ENCODE data around the gene EPN2.
"Not testable (repeated sequence)": the region's sequence is repeated elsewhere in the genome, so short reads cannot be mapped to it uniquely, and the experiment has no call there.

The EPN2 gene

DNA sequence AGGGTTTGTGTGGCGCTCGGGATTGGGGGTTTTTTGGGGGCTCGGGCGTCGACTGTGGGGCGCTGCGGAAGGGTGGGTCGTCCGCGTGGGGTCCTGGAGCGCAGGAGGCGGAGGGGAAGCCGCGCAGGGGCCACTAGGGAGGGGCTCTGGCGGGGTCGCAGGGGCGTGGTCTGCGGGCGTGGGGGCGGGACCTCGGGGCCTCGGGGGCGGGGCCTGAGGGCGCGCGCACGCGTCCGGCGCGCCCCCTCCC is at the start of gene EPN2:
TSS of gene EPN2 (plus strand) at position 228 of the 250 bp plus-strand sequence. CDS start 45,754 bp downstream, outside the sequence.
- not testable (repeated sequence) for DNase-seq (ENCODE audit: low read depth in 2 of 2)

- not testable (repeated sequence) for DNase-seq (ENCODE audit: low read depth in 2 of 2)
Measured at GRCh38 chr17:19187883-19188869, 49.0 kb upstream of the EPN2 start.

- DNase-seq (ENCODE audit: low read depth in 2 of 2), result not testable (repeated sequence)
Measured at GRCh38 chr17:19188870-19189708, 48.1 kb upstream of the EPN2 start.

DNA sequence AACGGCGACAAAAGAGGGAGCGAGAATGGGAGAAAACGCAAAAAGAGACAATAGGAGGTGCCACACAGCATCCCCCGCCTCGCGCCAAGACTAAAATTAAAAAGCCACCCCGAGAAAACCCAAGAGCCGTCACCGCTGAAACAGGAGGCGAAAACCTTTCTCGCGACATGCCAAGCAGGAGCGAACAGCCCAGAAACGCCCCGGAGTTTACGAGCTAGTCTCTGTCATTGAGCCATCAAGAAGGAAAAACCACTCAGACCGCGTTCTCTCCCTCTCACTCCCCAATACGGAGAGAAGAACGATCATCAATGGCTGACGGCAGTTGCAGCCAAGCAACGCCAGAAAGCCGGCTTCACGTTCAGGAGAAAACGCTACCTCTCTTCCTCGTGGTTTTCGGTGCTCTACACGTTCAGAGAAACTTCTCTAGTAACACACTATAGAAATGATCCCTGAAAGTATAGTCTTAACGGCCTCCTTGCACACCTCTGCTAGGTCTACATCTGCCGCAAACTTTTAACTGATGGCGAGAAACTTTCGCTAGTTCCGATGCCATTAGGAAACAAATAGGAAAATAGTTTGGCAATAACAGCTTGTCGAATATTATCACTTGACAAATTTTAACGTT is 47.3 kb upstream of the EPN2 start:
- DNase-seq (ENCODE audit: low read depth in 2 of 2), result not testable (repeated sequence)

GRCh38 chr17:19196382-19197204 is 40.6 kb upstream of the EPN2 start:
- not testable (repeated sequence) for DNase-seq (ENCODE audit: low read depth in 2 of 2)

GRCh38 chr17:19202448-19202847 is 34.7 kb upstream of the EPN2 start:
- DNase-seq (ENCODE audit: low read depth in 2 of 2), result not testable (repeated sequence)

DNA sequence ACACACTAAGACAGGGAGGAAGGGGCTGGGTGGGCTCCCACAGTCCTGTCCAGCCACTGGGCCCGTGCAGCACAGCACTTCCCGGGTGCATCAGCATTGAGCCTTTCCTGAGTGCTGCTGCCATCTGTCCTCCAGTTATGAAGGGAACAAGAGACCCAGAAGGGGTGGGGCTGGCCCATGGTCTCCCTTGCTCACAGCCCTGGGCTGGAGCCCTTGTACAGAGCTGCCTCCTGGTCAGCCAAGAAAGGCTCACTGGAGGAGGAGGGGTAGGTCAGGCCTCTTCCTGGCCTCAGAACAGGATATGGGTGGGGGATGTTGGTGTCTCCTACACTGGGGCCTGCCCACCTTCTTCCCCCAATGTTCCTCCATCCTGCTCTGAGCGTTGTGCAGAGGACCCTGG is 33.7 kb upstream of the EPN2 start:
- DNase-seq (ENCODE audit: low read depth in 2 of 2), result not testable (repeated sequence)

GRCh38 chr17:19215074-19215860 is 21.9 kb upstream of the EPN2 start:
- DNase-seq (ENCODE audit: low read depth in 2 of 2), result not testable (repeated sequence)

- not testable (repeated sequence) for DNase-seq (ENCODE audit: low read depth in 2 of 2)
Measured at GRCh38 chr17:19216148-19216926, 20.8 kb upstream of the EPN2 start.

GRCh38 chr17:19218914-19219313 is 18.3 kb upstream of the EPN2 start:
- DNase-seq (ENCODE audit: low read depth in 2 of 2), result not testable (repeated sequence)

DNA sequence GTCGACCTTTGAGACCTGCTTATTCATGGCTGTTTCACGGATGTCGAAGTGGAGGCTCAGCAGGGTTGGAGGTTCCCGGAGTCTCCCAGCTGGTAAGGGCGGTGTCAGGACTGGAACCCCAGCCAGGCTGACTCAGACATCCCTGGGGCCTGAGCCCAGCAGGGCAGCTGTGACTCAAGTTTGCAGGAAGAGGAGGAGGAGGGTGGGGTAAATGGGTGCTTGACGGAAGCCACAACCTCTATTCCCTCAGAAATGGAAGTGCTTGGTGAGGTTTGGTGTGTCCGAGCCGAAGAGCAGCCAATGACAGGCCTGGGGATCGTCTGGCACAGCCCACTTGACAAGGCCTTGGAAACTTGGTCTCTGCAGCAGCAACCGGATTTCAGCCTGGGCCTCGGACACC is 17.8 kb upstream of the EPN2 start:
- DNase-seq (ENCODE audit: low read depth in 2 of 2), result not testable (repeated sequence)

DNA sequence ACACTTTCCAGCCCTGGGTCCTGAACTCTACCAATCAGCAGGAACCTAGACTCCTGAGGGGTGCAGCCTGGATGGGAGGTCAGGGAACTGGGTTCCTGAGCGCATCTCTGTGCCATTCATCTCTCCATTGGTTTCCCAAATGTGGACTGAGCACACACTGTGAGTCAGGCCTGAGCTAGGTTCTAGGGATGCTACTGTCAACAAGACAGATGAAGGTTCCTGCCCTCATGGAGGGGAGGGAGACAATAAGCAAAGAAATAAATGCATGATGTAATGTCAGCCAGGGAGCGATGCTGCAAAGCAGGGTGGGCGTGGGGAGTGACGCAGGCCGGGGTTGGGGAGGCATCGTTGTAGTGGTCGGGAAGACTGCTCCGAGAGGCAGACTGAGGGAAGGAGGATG is 17.0 kb upstream of the EPN2 start:
- not testable (repeated sequence) for DNase-seq (ENCODE audit: low read depth in 2 of 2)

DNA sequence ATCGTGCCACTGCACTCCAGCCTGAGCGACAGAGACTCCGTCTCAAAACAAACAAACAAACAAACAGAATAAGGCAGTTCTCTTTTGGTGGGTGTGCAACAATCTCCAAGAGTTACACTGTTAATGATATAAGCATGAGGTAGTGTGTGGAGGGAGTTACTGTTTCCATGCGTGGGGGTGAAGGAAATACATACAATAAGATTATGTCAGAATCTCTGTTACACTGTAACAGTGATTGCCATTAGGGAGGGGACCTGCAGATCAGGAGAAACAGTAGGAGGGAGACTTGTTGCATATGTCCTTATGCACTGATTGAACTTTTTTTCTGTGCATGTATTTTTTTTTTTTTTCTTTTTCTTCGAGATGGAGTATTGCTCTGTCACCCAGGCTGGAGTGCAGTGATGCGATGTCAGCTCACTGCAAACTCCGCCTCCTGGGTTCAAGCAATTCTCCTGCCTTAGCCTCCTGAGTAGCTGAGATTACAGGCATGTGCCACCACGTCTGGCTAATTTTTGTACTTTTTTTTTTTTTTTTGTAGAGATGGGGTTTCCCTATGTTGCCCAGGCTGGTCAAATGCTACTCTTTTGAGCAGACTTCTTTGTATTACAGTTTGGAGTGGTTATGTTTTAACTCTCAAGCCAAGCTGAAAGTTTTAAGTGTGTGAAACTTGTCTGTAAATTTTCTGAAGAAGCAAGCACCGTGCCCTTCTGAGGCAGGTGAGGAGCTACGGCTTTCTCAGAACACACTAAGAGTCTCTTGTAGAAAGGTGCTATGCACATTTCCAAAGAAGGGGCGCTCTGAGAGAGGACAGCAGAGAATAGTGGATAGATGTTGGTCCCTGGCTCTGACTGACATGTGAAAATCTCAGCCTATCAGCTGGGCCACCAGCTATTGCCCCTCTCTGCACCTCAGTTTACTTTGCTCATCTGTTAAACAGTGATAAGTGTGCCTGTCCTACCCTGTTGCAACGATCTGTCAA is 10.3 kb upstream of the EPN2 start:
- DNase-seq (ENCODE audit: low read depth in 2 of 2), result not testable (repeated sequence)

DNA sequence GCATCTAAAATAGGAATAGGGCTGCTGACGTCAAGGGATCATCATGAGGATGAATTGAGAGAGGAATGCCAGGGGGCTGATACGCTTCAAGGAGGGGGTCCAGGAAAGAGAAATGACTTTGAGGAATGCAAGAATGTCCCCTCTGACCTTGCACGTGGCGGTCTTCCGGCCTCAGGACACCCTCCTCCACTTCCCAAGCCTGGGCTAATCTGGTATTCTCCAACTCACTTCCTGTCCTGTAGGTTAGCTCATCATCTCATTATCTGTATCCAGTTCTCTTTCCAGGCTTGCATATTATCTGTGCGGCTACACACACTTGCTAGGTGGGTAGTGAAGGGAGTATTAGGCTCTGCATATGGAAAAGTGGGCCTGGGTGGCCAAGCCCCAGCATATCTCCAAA is 2.5 kb upstream of the EPN2 start:
- not testable (repeated sequence) for DNase-seq (ENCODE audit: low read depth in 2 of 2)

DNA sequence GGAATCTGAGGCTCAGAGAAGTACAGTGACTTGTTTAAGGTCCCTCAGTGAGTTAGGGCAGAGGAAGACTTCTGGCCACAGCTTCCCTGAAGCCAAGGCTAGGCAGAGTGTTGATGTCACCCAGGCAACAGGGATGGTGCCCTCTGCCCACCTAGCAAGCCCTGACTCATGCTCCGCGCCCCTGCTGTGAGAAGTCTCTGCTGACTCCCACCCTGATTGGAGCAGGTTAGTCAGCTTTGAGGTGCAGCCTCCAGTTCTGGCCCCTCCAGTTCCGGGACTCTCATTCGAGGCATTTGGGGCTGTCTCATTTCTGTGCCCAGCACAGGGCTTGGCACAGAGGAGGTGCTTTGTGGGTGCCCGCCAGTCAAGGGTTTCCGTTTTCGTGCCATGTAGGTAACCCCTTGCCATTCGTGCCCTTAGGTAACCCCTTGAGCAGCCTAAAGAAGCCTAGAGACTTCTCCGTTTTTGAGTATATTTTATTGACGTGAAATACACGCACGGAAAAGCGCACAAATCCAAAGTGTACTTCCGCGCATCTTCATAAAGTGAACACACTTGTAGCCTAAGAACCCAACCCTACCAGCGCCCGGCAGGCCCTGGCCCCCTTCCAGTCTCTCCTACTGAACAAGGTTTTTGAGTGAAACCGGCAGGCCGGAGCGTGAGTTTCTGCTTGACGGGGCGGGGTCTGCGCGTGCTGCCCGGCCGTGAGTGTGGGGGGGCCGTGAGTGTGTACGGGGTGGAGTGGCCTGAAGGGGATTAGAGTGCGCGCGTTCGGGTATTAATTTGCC is 621 bp upstream of the EPN2 start:
- not testable (repeated sequence) for DNase-seq (ENCODE audit: low read depth in 2 of 2)

DNA sequence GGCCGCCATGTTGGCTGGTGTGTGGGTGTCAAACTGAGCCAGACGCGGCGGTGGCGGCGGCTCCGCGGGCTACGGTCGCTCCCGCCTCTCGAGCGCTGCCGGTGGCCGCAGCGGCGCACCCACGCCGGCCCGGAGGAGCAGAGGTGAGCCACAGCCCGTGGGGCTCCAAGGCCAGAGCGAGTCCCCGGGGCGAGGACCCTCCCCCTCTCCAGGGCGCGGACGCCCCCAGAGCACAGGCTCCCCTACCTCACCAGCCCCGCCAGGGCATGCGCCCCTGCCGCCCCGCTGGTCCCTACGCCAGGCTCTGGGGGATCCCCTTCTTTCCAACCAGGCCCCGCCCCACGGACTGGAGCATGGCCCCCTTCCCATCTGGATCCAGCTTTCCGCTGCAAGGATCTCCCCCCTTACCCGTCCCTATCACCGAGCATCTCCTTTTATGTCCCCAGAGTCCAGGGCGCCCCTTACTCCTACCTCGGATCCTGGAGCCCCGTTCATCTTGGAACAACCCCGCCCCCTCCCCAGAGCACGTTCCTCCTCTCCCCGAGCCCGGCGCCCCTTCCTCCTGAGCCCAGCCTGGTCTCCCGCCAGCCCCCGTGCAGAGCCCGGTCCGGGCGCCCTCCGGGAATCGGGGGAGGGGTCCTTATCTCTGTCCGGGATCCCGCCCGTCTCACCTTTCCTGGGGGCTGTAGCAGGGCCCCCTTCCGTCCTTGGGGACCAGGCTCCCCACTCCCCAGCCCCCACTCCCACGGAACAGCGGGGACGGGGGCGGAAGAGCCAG is 412 bp downstream of the EPN2 start:
- no peak for DNase-seq (ENCODE audit: low read depth in 2 of 2)

DNA sequence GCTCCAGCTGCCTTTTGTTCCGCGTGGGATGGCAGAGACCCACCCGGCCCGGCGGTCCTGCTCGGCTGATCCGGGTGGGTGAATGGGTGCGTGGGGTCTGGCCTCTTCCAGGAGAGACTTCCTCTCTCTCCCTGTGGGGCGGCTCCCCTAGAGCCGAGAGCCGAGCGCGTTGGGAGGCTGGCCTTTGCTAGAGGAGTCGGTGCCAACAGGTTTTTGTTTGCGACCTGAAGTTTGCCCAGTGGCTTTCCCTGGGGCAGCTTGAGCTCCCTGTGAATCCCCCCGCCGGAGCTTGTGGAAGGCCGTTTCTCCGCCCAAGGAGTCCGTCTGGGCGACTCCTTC is 970 bp downstream of the EPN2 start:
- no peak for DNase-seq (ENCODE audit: low read depth in 2 of 2)

All from fibroblast of skin of left biceps (primary cell).